Colonic mucosa (tissue), 4 donors: ENCODE measurements around the gene CDRT15. TPM values are rescaled to one million over a fixed set of nuclear protein-coding genes. Genes with fewer than 3 reads are reported as not detected.

Experiments
- DNase-seq: peaks from one replicate; pipeline ENCODE4 v3.0.0-alpha.2; 2020
- H3K27ac ChIP-seq: fragments of 200-600 bp; one replicate; pipeline ENCODE4 v1.8.0; 2021
- H3K27me3 ChIP-seq: fragments of 200-600 bp; one replicate; pipeline ENCODE4 v1.8.0; 2021
- H3K36me3 ChIP-seq: fragments of 200-600 bp; one replicate; pipeline ENCODE4 v1.8.0; 2021
- H3K4me1 ChIP-seq: fragments of 200-600 bp; one replicate; pipeline ENCODE4 v1.8.0; 2021; ENCODE audit warnings: mild to moderate bottlenecking
- H3K4me3 ChIP-seq: fragments of 200-600 bp; one replicate; pipeline ENCODE4 v1.8.0; 2021
- H3K9ac ChIP-seq, 2 donors: one replicate each; pipeline ENCODE4 v1.7.0; 2013; ENCODE audit warnings: control low read depth in 2 of 2, low read depth in 2 of 2, low read length in 2 of 2
- H3K9me3 ChIP-seq: fragments of 200-600 bp; one replicate; pipeline ENCODE4 v1.8.0; 2021
- intact Hi-C: fragments of 100-400 bp; cut with DNase I; formaldehyde crosslinking; loops from one replicate; pipeline ENCODE4 v1.14.1; 2022
- total RNA-seq, 2 donors: library from RNA; stranded (reverse); fragmentation: NEBNext Ultra II Directional in 1 of 2; extraction: Animal tissue kit (Norgen Biotek cat#: 25700) in 1 of 2; gene quantifications; one replicate each; pipeline ENCODE4 v1.2.1, GENCODE V29; 2021
- TF ChIP-seq, protein P1 (sequence below): fragments of 200-600 bp; IDR thresholded peaks from one replicate; pipeline ENCODE4 v1.8.0; 2022; ENCODE audit warnings: antibody characterized with exemption, mild to moderate bottlenecking
- donor health status: healthy.
- donor health status: DM: no; HTN: no; CAD: no.
- donor health status: DM: no; HTN: no; CAD: no.

CDRT15 gene
- total RNA-seq, 2 donors from 2014 or later = not detected

DNA sequence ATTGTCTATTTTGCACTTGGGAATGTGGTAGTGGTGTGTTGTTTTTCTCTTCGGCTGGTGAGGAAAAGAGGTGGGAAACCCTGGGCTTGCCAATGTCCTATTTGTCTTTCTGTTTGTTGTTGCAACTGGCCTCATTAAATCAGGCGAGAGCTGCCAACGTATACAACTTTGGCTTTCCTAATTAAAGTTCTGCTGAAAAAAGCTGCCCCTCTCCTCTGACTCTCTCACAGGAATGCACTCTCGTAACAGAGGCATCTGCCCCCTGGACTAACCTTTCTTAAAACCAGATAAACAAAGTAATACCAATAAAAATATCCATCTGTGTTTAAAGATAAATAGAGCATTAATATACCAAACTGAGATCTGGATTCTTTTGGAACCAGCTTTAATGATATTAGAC is 7.8 kb downstream of the CDRT15 start:
- Histone ChIP-seq H3K4me3 (no peak overlapping the region), H3K27me3 (no peaks in the 10 kb centered on the region), H3K4me1 (no peaks in the 10 kb centered on the region), H3K9ac (no peak overlapping the region), H3K9me3 (no peaks in the 10 kb centered on the region), H3K36me3 (no peaks in the 10 kb centered on the region), H3K27ac (no peak overlapping the region)
- DNase-seq = no peak
- intact Hi-C loops = no loop called here
- TF ChIP-seq, protein P1, sequence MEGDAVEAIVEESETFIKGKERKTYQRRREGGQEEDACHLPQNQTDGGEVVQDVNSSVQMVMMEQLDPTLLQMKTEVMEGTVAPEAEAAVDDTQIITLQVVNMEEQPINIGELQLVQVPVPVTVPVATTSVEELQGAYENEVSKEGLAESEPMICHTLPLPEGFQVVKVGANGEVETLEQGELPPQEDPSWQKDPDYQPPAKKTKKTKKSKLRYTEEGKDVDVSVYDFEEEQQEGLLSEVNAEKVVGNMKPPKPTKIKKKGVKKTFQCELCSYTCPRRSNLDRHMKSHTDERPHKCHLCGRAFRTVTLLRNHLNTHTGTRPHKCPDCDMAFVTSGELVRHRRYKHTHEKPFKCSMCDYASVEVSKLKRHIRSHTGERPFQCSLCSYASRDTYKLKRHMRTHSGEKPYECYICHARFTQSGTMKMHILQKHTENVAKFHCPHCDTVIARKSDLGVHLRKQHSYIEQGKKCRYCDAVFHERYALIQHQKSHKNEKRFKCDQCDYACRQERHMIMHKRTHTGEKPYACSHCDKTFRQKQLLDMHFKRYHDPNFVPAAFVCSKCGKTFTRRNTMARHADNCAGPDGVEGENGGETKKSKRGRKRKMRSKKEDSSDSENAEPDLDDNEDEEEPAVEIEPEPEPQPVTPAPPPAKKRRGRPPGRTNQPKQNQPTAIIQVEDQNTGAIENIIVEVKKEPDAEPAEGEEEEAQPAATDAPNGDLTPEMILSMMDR = no peak

DNA sequence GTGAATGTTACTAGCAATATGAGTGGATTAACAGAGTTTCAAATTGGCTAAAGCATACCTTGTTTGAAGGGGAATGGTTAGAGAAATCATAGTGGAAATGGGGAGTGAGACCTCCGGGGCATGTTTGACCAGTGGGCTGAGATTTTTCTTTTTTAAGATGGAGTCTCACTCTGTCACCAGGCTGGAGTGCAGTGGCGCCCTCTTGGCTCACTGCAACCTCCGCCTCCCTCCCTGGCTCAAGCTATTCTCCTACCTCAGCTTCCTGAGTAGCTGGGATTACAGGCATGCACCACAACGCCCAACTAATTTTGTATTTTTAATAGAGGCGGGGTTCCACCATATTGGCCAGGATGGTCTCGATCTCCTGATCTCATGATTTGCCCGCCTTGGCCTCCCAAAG is 9.6 kb downstream of the CDRT15 start:
- no peak overlapping the region for H3K9ac ChIP-seq
- H3K4me3 ChIP-seq = no peak overlapping the region
- H3K27ac ChIP-seq = no peak overlapping the region
- intact Hi-C loops = no loop called here
- H3K36me3 ChIP-seq = no peaks in the 10 kb centered on the region
- no peaks in the 10 kb centered on the region for H3K4me1 ChIP-seq
- no peaks in the 10 kb centered on the region for H3K9me3 ChIP-seq
- H3K27me3 ChIP-seq = no peaks in the 10 kb centered on the region
- TF ChIP-seq, protein P1 = no peak
- DNase-seq = no peak

GRCh38 chr17:14225254-14225980 is 11.2 kb downstream of the CDRT15 start:
- Histone ChIP-seq H3K27ac (no peak overlapping the region), H3K27me3 (no peaks in the 10 kb centered on the region), H3K9me3 (no peaks in the 10 kb centered on the region), H3K9ac (no peak overlapping the region), H3K4me1 (no peaks in the 10 kb centered on the region), H3K36me3 (no peaks in the 10 kb centered on the region), H3K4me3 (no peak overlapping the region)
- TF ChIP-seq, protein P1 = no peak
- DNase-seq = no peak
- intact Hi-C loops = no loop called here

DNA sequence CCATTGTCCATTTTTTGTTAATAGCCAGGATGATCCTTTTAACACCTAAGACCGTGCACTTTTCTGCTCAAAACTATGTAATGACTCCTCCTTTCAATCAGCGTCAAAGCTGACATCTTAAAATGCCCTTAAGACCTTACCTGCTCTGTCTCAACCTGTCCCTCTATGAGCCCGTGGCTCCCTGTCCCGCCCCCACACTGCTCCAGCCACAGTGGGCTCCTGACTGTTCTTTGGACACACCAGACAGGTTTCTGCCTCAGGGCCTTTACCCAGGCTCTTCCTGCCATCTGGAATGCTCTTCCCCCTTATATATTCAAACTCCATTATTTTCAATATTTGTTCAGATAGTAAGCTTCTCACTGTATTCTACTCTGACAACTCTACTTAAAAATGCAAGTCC is 14.1 kb downstream of the CDRT15 start:
- H3K4me1 ChIP-seq = no peaks in the 10 kb centered on the region
- H3K9ac ChIP-seq = no peak overlapping the region
- H3K36me3 ChIP-seq = no peaks in the 10 kb centered on the region
- H3K27ac ChIP-seq = no peak overlapping the region
- TF ChIP-seq, protein P1 = no peak
- H3K9me3 ChIP-seq = no peaks in the 10 kb centered on the region
- no peak overlapping the region for H3K4me3 ChIP-seq
- no peak for DNase-seq
- intact Hi-C loops = no loop called here
- no peaks in the 10 kb centered on the region for H3K27me3 ChIP-seq

GRCh38 chr17:14214271-14214670 is 22.4 kb downstream of the CDRT15 start:
- Histone ChIP-seq H3K9me3 (no peaks in the 10 kb centered on the region), H3K4me1 (no peaks in the 10 kb centered on the region), H3K36me3 (no peaks in the 10 kb centered on the region), H3K4me3 (no peak overlapping the region), H3K27me3 (no peaks in the 10 kb centered on the region), H3K27ac (no peak overlapping the region), H3K9ac (no peak overlapping the region)
- intact Hi-C loops = no loop called here
- DNase-seq = no peak
- TF ChIP-seq, protein P1 = no peak
